NOMO-1 (cell line): ENCODE data around the gene MTUS2.
"Not testable (repeated sequence)": the region's sequence is repeated elsewhere in the genome, so short reads cannot be mapped to it uniquely, and the experiment has no call there.

Experiments used
- DNase-seq, 2 experiments: peaks; one replicate each; lab custom pipeline; 2025; ENCODE audit not compliant: unreplicated experiment in 2 of 2; lab: John Stamatoyannopoulos, UW

Gene MTUS2

GRCh38 chr13:29154390-29154789 lies 334.3 kb downstream of the MTUS2 start:
- no peak for DNase-seq

- no peak for DNase-seq
Observed at GRCh38 chr13:29156136-29156535, 336.0 kb downstream of the MTUS2 start.

- peak in 1 of 2 experiments; percentile 7 for DNase-seq
Observed at GRCh38 chr13:29159871-29160270, 339.7 kb downstream of the MTUS2 start.

GRCh38 chr13:29160862-29161261 lies 340.7 kb downstream of the MTUS2 start:
- peak; percentile 67 for DNase-seq

- no peak for DNase-seq
Observed at GRCh38 chr13:29161676-29162075, 341.5 kb downstream of the MTUS2 start.

GRCh38 chr13:29162638-29163235 lies 342.6 kb downstream of the MTUS2 start:
- DNase-seq, result no peak

- DNase-seq, result no peak
Observed at GRCh38 chr13:29164116-29164515, 344.0 kb downstream of the MTUS2 start.

- DNase-seq, result peak; percentile 10 to 49
Observed at GRCh38 chr13:29165216-29165615, 345.1 kb downstream of the MTUS2 start.

- DNase-seq, result peak; percentile 94 to 97
Observed at GRCh38 chr13:29165840-29166239, 345.7 kb downstream of the MTUS2 start.

- DNase-seq, result no peak
Observed at GRCh38 chr13:29170436-29171082, 350.4 kb downstream of the MTUS2 start.

- DNase-seq, result no peak
Observed at GRCh38 chr13:29171244-29171643, 351.1 kb downstream of the MTUS2 start.

GRCh38 chr13:29174093-29174492 lies 354.0 kb downstream of the MTUS2 start:
- no peak for DNase-seq

- no peak for DNase-seq
Observed at GRCh38 chr13:29175250-29175873, 355.2 kb downstream of the MTUS2 start.

- no peak for DNase-seq
Observed at GRCh38 chr13:29180055-29180454, 359.9 kb downstream of the MTUS2 start.

- DNase-seq, result no peak
Observed at GRCh38 chr13:29182216-29182615, 362.1 kb downstream of the MTUS2 start.

- no peak for DNase-seq
Observed at GRCh38 chr13:29185926-29186325, 365.8 kb downstream of the MTUS2 start.

- DNase-seq, result no peak
Observed at GRCh38 chr13:29187584-29187983, 367.4 kb downstream of the MTUS2 start.

GRCh38 chr13:29190298-29190697 lies 370.2 kb downstream of the MTUS2 start:
- no peak for DNase-seq

GRCh38 chr13:29193083-29193482 lies 372.9 kb downstream of the MTUS2 start:
- no peak for DNase-seq

GRCh38 chr13:29195456-29195855 lies 375.3 kb downstream of the MTUS2 start:
- DNase-seq, result no peak

- peak; percentile 54 to 78 for DNase-seq
Observed at GRCh38 chr13:29196409-29197074, 376.4 kb downstream of the MTUS2 start.

- DNase-seq, result not testable (repeated sequence)
Observed at GRCh38 chr13:29202753-29203152, 382.6 kb downstream of the MTUS2 start.
